Neural cell (in vitro differentiated cells): ENCODE data around the gene NUP98.

ENCODE experiments used
- CTCF ChIP-seq: fragments of 450-650 bp; IDR thresholded peaks from 2 replicates; pipeline ENCODE4 v1.5.1; 2014; ENCODE audit warnings: antibody characterized with exemption, mild to moderate bottlenecking, moderate library complexity; ENCODE audit not compliant: poor library complexity, severe bottlenecking
- EP300 ChIP-seq: fragments of 450-650 bp; conservative IDR thresholded peaks from 2 replicates; pipeline ENCODE4 v1.6.1; 2014; ENCODE audit warnings: antibody characterized with exemption, mild to moderate bottlenecking, moderate library complexity; ENCODE audit not compliant: poor library complexity, severe bottlenecking
- EZH2 ChIP-seq: fragments of 200-600, 300-800 bp; shearing (Covaris generic), sonication (generic); IDR thresholded peaks from 2 replicates; pipeline ENCODE4 v1.6.1; 2014; ENCODE audit warnings: antibody characterized with exemption, low read length, borderline replicate concordance, mild to moderate bottlenecking; ENCODE audit not compliant: insufficient read depth, poor library complexity, severe bottlenecking
- MXI1 ChIP-seq: fragments of 450-650 bp; conservative IDR thresholded peaks from 2 replicates; pipeline ENCODE4 v1.6.1; 2014; ENCODE audit warnings: antibody characterized with exemption, mild to moderate bottlenecking; ENCODE audit not compliant: poor library complexity, severe bottlenecking
- POLR2AphosphoS5 ChIP-seq: IDR thresholded peaks from 2 replicates; pipeline ENCODE4 v1.6.1; 2012
- RAD21 ChIP-seq: fragments of 450-650 bp; conservative IDR thresholded peaks from 2 replicates; pipeline ENCODE4 v1.6.1; 2014; ENCODE audit warnings: antibody characterized with exemption, mild to moderate bottlenecking, moderate library complexity
- SMC3 ChIP-seq: fragments of 450-650 bp; conservative IDR thresholded peaks from 2 replicates; pipeline ENCODE4 v1.6.1; 2014; ENCODE audit warnings: antibody characterized with exemption, mild to moderate bottlenecking, moderate library complexity; ENCODE audit not compliant: poor library complexity
- TAF1 ChIP-seq: IDR thresholded peaks from 2 replicates; pipeline ENCODE4 v1.6.1; 2012; ENCODE audit warnings: low read depth

- TF ChIP-seq CTCF: no peak
- no peak for TF ChIP-seq TAF1
- no peak for TF ChIP-seq EP300
- TF ChIP-seq SMC3: no peak
- TF ChIP-seq RAD21: no peak
- no peak for TF ChIP-seq POLR2AphosphoS5
- TF ChIP-seq MXI1: no peak
- no peak for TF ChIP-seq EZH2
Measured at GRCh38 chr11:3645552-3645951, 151.8 kb downstream of the NUP98 start.
